ENCODE measurements around the gene SYT2. TPM values are rescaled to one million over a fixed set of nuclear protein-coding genes. Genes with fewer than 3 reads are reported as not detected.

Gene SYT2
- total RNA-seq, 6 donors from 2014 or later: 0.14 TPM; not detected in 5

- H3K4me3 ChIP-seq: no peak overlapping the region
- no peak overlapping the region for H3K27ac ChIP-seq
- H3K9me3 ChIP-seq: peaks cover 4 to 10% (median 8%) of the 10 kb centered on the region in 4 donors
- H3K36me3 ChIP-seq: no peaks in the 10 kb centered on the region
- no peak for ATAC-seq (ENCODE audit: low FRiP score in 2 of 2)
- H3K4me1 ChIP-seq: no peaks in the 10 kb centered on the region
- no peak for TF ChIP-seq CTCF (IDR thresholded peaks at IDR 0.05)
- TF ChIP-seq POLR2AphosphoS5 (IDR thresholded peaks at IDR 0.05): no peak
- no peak for TF ChIP-seq EP300 (IDR thresholded peaks at IDR 0.05)
- no peak for TF ChIP-seq POLR2A (IDR thresholded peaks at IDR 0.05)
- DNase-seq: no peak
- H3K27me3 ChIP-seq: no peaks in the 10 kb centered on the region
- WGBS, 2 donors: 67 to 68% methylated on average over 6 to 11 of the region's 11 CpGs
These were observed 28.4 kb downstream of the SYT2 start for GRCh38 chr1:202681736-202682420.

GRCh38 chr1:202680586-202681352 is 29.5 kb downstream of the SYT2 start:
- no peak for TF ChIP-seq CTCF (IDR thresholded peaks at IDR 0.05)
- TF ChIP-seq EP300 (IDR thresholded peaks at IDR 0.05): no peak
- no peak for TF ChIP-seq POLR2A (IDR thresholded peaks at IDR 0.05)
- TF ChIP-seq POLR2AphosphoS5 (IDR thresholded peaks at IDR 0.05): no peak

GRCh38 chr1:202679406-202680177 is 30.7 kb downstream of the SYT2 start:
- H3K27me3 ChIP-seq: no peaks in the 10 kb centered on the region
- ATAC-seq (ENCODE audit: low FRiP score in 2 of 2): no peak
- H3K4me3 ChIP-seq: no peak overlapping the region
- no peak overlapping the region for H3K27ac ChIP-seq
- DNase-seq: no peak
- peaks cover 4 to 11% (median 9%) of the 10 kb centered on the region in 4 donors for H3K9me3 ChIP-seq
- H3K36me3 ChIP-seq: no peaks in the 10 kb centered on the region
- TF ChIP-seq CTCF (IDR thresholded peaks at IDR 0.05): no peak
- no peak for TF ChIP-seq EP300 (IDR thresholded peaks at IDR 0.05)
- no peak for TF ChIP-seq POLR2A (IDR thresholded peaks at IDR 0.05)
- no peak for TF ChIP-seq POLR2AphosphoS5 (IDR thresholded peaks at IDR 0.05)
- 70 to 71% methylated on average over 4 of the region's 4 CpGs for WGBS, 2 donors
- no peaks in the 10 kb centered on the region for H3K4me1 ChIP-seq

More at GRCh38 chr1:202680586-202681352, 29.5 kb downstream of the SYT2 start:
- H3K9me3 ChIP-seq: peaks cover 4 to 11% (median 9%) of the 10 kb centered on the region in 4 donors
- no peaks in the 10 kb centered on the region for H3K36me3 ChIP-seq
- DNase-seq: no peak
- no peak overlapping the region for H3K4me3 ChIP-seq
- no peaks in the 10 kb centered on the region for H3K27me3 ChIP-seq
- H3K27ac ChIP-seq: no peak overlapping the region
- WGBS, 2 donors: 82 to 88% methylated on average over 2 of the region's 2 CpGs
- ATAC-seq (ENCODE audit: low FRiP score in 2 of 2): no peak
- no peaks in the 10 kb centered on the region for H3K4me1 ChIP-seq

GRCh38 chr1:202677433-202677832 is 32.8 kb downstream of the SYT2 start:
- Histone ChIP-seq H3K9me3 (peaks cover 4 to 11% (median 9%) of the 10 kb centered on the region in 4 donors), H3K4me1 (no peaks in the 10 kb centered on the region), H3K27ac (no peak overlapping the region), H3K4me3 (no peak overlapping the region), H3K27me3 (no peaks in the 10 kb centered on the region), H3K36me3 (no peaks in the 10 kb centered on the region)
- TF ChIP-seq EP300 (IDR thresholded peaks at IDR 0.05) (no peak), POLR2AphosphoS5 (IDR thresholded peaks at IDR 0.05) (no peak), CTCF (IDR thresholded peaks at IDR 0.05) (no peak), POLR2A (IDR thresholded peaks at IDR 0.05) (no peak)
- ATAC-seq (ENCODE audit: low FRiP score in 2 of 2) (no peak), DNase-seq (no peak)
- WGBS, 2 donors: 80 to 95% methylated on average over 2 of the region's 2 CpGs
